IPS-15b (cell line): ENCODE measurements around the gene DISC1.

Experiments
- H3K27me3 ChIP-seq: one replicate; pipeline ENCODE4 v1.6.1; 2013; ENCODE audit warnings: low read length; ENCODE audit not compliant: control insufficient read depth, insufficient read depth
- H3K36me3 ChIP-seq: one replicate; pipeline ENCODE4 v1.6.1; 2013; ENCODE audit warnings: low read length; ENCODE audit not compliant: control insufficient read depth, insufficient read depth
- H3K4me1 ChIP-seq: one replicate; pipeline ENCODE4 v1.6.1; 2013; ENCODE audit warnings: mild to moderate bottlenecking, low read length; ENCODE audit not compliant: control insufficient read depth, insufficient read depth
- H3K4me3 ChIP-seq: one replicate; pipeline ENCODE4 v1.5.1; 2013; ENCODE audit warnings: low read depth, low read length
- H3K9ac ChIP-seq: one replicate; pipeline ENCODE4 v1.6.1; 2013; ENCODE audit warnings: low read depth, mild to moderate bottlenecking, low read length
- H3K9me3 ChIP-seq: one replicate; pipeline ENCODE4 v1.6.1; 2013; ENCODE audit warnings: mild to moderate bottlenecking, low read length; ENCODE audit not compliant: control insufficient read depth, insufficient read depth

Gene DISC1

GRCh38 chr1:231822041-231822440 lies 195.5 kb downstream of the DISC1 start:
- no peaks in the 10 kb centered on the region for H3K36me3 ChIP-seq
- no peaks in the 10 kb centered on the region for H3K27me3 ChIP-seq
- H3K4me3 ChIP-seq = no peak overlapping the region
- no peaks in the 10 kb centered on the region for H3K4me1 ChIP-seq
- H3K9me3 ChIP-seq = no peaks in the 10 kb centered on the region
- H3K9ac ChIP-seq = no peak overlapping the region

GRCh38 chr1:231826566-231826965 lies 200.0 kb downstream of the DISC1 start:
- Histone ChIP-seq H3K4me1 (no peaks in the 10 kb centered on the region), H3K9ac (no peak overlapping the region), H3K4me3 (no peak overlapping the region), H3K27me3 (no peaks in the 10 kb centered on the region), H3K9me3 (no peaks in the 10 kb centered on the region), H3K36me3 (no peaks in the 10 kb centered on the region)

GRCh38 chr1:231827337-231828105 lies 200.9 kb downstream of the DISC1 start:
- Histone ChIP-seq H3K4me1 (no peaks in the 10 kb centered on the region), H3K9ac (no peak overlapping the region)

GRCh38 chr1:231828182-231828920 lies 201.8 kb downstream of the DISC1 start:
- Histone ChIP-seq H3K4me1 (no peaks in the 10 kb centered on the region), H3K36me3 (no peaks in the 10 kb centered on the region), H3K9ac (no peak overlapping the region), H3K9me3 (no peaks in the 10 kb centered on the region), H3K27me3 (no peaks in the 10 kb centered on the region), H3K4me3 (no peak overlapping the region)

More at GRCh38 chr1:231827337-231828105, 200.9 kb downstream of the DISC1 start:
- H3K27me3 ChIP-seq = no peaks in the 10 kb centered on the region
- H3K4me3 ChIP-seq = no peak overlapping the region
- no peaks in the 10 kb centered on the region for H3K36me3 ChIP-seq
- H3K9me3 ChIP-seq = no peaks in the 10 kb centered on the region

GRCh38 chr1:231829332-231829731 lies 202.7 kb downstream of the DISC1 start:
- Histone ChIP-seq H3K9ac (no peak overlapping the region), H3K9me3 (no peaks in the 10 kb centered on the region), H3K27me3 (no peaks in the 10 kb centered on the region), H3K4me1 (no peaks in the 10 kb centered on the region), H3K4me3 (no peak overlapping the region), H3K36me3 (no peaks in the 10 kb centered on the region)

GRCh38 chr1:231836227-231836893 lies 209.8 kb downstream of the DISC1 start:
- no peak overlapping the region for H3K4me3 ChIP-seq
- no peaks in the 10 kb centered on the region for H3K9me3 ChIP-seq
- H3K27me3 ChIP-seq = no peaks in the 10 kb centered on the region
- no peak overlapping the region for H3K9ac ChIP-seq
- no peaks in the 10 kb centered on the region for H3K4me1 ChIP-seq
- no peaks in the 10 kb centered on the region for H3K36me3 ChIP-seq

GRCh38 chr1:231838521-231838920 lies 211.9 kb downstream of the DISC1 start:
- H3K36me3 ChIP-seq = no peaks in the 10 kb centered on the region
- H3K4me3 ChIP-seq = no peak overlapping the region
- no peaks in the 10 kb centered on the region for H3K9me3 ChIP-seq
- H3K9ac ChIP-seq = no peak overlapping the region
- H3K27me3 ChIP-seq = no peaks in the 10 kb centered on the region
- no peaks in the 10 kb centered on the region for H3K4me1 ChIP-seq

GRCh38 chr1:231839999-231840398 lies 213.4 kb downstream of the DISC1 start:
- Histone ChIP-seq H3K36me3 (no peaks in the 10 kb centered on the region), H3K9ac (no peak overlapping the region), H3K9me3 (no peaks in the 10 kb centered on the region), H3K4me3 (no peak overlapping the region), H3K27me3 (no peaks in the 10 kb centered on the region), H3K4me1 (no peaks in the 10 kb centered on the region)

- no peaks in the 10 kb centered on the region for H3K9me3 ChIP-seq
- no peaks in the 10 kb centered on the region for H3K27me3 ChIP-seq
- H3K36me3 ChIP-seq = no peaks in the 10 kb centered on the region
- H3K4me3 ChIP-seq = no peak overlapping the region
- H3K9ac ChIP-seq = no peak overlapping the region
- no peaks in the 10 kb centered on the region for H3K4me1 ChIP-seq
Measured at GRCh38 chr1:231841616-231842344, 215.2 kb downstream of the DISC1 start.

- H3K36me3 ChIP-seq = no peaks in the 10 kb centered on the region
- H3K27me3 ChIP-seq = no peaks in the 10 kb centered on the region
- no peaks in the 10 kb centered on the region for H3K4me1 ChIP-seq
- no peaks in the 10 kb centered on the region for H3K9me3 ChIP-seq
- H3K4me3 ChIP-seq = no peak overlapping the region
- no peak overlapping the region for H3K9ac ChIP-seq
Measured at GRCh38 chr1:231842441-231842840, 215.9 kb downstream of the DISC1 start.

GRCh38 chr1:231844986-231845502 lies 218.5 kb downstream of the DISC1 start:
- Histone ChIP-seq H3K36me3 (no peaks in the 10 kb centered on the region), H3K4me3 (no peak overlapping the region), H3K27me3 (no peaks in the 10 kb centered on the region), H3K4me1 (no peaks in the 10 kb centered on the region), H3K9ac (no peak overlapping the region), H3K9me3 (no peaks in the 10 kb centered on the region)
